Measurements from ENCODE around the gene LRRC36.

- TF ChIP-seq CTCF (IDR thresholded peaks at IDR 0.05; ENCODE audit: low read depth, low read length, poor library complexity, severe bottlenecking), result no peak
- TF ChIP-seq EZH2phosphoT487 (IDR thresholded peaks at IDR 0.05; ENCODE audit: borderline replicate concordance, low read length), result no peak
Measured at GRCh38 chr16:67350324-67350723, 23.7 kb downstream of the LRRC36 start.
